HT-29 (cell line): ENCODE results near the gene ABAT. TPM values are rescaled to one million over a fixed set of nuclear protein-coding genes. Genes with fewer than 3 reads are reported as not detected.

Experiments used
- DNase-seq: peaks from one replicate; pipeline ENCODE4 v3.0.0-alpha.2; 2015; ENCODE audit warnings: low spot score
- total RNA-seq: library from RNA; depleted of rRNA; stranded (reverse); fragments of >200 nt; shearing (Covaris generic); gene quantifications from 2 replicates; pipeline ENCODE4 v1.2.3, GENCODE V29; 2014

ABAT gene
- total RNA-seq, 1 experiment from 2014 or later, result 0.36 TPM

GRCh38 chr16:8649829-8650554, 24.4 kb upstream of the ABAT start:
- DNase-seq, result no peak

GRCh38 chr16:8651958-8652357, 22.5 kb upstream of the ABAT start:
- DNase-seq, result peak; percentile 19

DNA sequence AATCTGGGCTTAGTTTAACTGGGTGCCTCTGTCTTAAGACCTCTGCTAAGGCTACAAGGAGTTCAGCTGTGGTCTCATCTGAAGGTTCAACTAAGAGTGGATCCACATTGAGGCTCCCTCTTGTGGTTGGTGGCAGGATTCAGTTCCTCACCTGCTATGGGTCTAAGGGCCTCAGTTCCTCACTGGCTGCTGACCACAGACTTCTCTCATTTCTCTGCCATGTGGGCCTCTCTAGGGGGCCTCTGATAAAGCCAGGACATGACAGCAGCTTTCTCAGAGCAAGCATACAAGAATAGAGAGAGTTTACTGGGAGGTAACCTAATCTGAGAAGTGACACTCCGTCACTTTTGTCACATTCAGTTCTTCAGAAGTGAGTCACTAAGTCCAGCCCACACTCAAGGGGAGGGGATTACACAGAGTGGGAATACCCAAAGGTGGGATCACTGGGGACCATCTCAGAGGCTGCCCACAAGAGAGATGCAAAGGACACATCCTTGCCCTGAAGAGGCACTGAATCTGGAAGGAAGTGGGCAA, 19.2 kb upstream of the ABAT start:
- peak; percentile 42 for DNase-seq

- no peak for DNase-seq
Measured at GRCh38 chr16:8656376-8656775, 18.0 kb upstream of the ABAT start.

DNA sequence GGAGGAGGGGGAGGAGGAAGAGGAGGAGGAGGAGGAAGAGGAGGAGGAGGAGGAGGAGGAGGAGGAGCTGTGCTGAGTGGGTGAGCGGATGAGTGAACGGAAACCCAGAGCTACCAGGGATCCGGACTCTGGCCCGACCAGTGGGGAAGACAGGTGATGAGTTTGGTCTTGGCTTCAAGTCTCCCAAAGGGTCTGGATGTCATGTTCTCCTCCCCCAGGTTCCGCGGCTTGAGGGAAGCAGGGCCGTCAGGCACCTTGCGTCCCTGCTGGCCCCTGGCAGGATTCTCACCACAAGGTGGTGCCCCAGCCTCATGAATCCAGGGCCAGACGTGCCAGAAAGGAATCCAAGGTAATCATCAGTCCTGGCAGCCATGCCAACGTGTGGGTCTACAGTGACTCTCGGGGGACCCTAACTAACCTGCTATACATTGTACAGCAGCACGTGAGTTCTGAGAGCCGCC, 13.5 kb upstream of the ABAT start:
- DNase-seq, result peak; percentile 73

GRCh38 chr16:8661703-8662102, 12.7 kb upstream of the ABAT start:
- no peak for DNase-seq

GRCh38 chr16:8663192-8664089, 11.0 kb upstream of the ABAT start:
- no peak for DNase-seq

- DNase-seq, result no peak
Measured at GRCh38 chr16:8665529-8665928, 8.9 kb upstream of the ABAT start.

GRCh38 chr16:8667492-8667891, 6.9 kb upstream of the ABAT start:
- no peak for DNase-seq

DNA sequence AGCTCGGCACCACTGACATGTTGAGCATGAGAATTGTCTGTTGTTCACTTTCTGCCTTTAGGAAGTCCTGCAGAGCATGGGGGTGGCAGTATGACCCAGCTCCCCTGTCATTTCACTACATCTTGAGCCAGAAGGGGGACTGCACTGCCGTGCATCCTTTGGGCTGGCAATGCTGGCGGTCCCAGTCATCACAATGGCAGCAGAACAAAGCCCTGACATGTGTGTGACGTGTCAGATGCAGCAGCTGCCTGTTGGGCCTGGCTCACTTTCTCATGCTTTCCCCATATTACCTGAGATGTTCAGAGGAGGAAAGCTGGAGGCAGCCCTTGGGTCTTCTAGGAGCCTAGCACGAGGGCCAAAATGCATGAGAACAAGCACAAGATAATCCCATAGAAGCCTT, 6.3 kb upstream of the ABAT start:
- DNase-seq, result no peak

DNA sequence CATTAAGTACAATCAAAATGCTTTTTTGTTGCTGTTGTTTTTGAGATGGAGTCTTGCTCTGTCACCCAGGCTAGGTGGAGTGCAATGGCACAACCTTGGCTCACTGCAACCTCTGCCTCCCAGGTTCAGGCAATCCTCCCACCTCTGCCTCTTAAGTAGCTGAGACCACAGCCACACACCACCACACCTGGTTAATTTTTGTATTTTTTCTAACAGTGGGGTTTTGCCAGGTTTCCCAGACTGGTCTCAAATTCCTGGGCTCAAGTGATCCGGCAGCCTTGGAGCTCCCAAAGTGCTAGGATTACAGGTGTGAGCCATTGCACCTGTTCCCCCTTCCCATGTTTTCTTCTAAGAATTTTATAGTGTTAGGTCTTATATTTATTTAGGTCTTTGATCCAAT, 4.9 kb upstream of the ABAT start:
- no peak for DNase-seq

- no peak for DNase-seq
Measured at GRCh38 chr16:8670014-8670560, 4.3 kb upstream of the ABAT start.

DNA sequence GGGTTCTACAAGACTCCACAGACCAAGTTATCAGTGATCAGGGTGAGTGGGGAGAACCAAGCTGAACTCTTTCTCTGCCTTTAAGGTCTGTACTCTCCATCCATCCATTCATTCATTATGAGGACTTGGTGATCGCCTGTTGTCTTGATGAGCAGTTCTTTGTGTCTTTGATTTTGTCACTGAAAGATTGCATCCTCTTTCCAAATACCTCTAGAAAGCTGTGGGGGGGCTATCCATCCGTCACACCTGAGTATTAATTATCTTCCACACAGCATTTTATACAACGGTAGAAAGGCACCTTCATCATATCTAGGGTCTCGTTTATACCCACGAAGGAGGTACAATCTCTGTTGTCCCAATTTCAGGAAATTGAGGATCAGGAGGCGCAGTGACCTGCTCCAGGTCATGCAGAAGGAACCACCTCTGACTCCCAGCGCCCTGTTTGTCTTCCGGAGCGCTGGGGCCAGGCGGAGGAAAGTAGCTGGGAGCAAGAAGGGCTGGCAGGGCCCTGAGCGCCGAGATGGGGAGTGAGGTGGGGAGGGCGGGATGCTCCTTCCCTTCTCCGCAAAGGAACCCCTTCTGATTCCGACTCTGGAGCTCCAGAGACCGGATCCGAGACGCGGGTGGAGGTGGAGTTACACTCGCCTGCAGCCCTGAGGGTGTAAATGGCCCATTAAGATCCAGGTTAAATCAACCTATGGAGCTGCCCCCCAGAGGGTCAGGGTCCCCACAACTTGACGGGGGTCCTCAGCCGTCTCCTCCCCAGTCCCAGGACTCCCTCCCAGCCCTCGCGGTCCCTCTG, 605 bp upstream of the ABAT start:
- DNase-seq, result peak; percentile 16

DNA sequence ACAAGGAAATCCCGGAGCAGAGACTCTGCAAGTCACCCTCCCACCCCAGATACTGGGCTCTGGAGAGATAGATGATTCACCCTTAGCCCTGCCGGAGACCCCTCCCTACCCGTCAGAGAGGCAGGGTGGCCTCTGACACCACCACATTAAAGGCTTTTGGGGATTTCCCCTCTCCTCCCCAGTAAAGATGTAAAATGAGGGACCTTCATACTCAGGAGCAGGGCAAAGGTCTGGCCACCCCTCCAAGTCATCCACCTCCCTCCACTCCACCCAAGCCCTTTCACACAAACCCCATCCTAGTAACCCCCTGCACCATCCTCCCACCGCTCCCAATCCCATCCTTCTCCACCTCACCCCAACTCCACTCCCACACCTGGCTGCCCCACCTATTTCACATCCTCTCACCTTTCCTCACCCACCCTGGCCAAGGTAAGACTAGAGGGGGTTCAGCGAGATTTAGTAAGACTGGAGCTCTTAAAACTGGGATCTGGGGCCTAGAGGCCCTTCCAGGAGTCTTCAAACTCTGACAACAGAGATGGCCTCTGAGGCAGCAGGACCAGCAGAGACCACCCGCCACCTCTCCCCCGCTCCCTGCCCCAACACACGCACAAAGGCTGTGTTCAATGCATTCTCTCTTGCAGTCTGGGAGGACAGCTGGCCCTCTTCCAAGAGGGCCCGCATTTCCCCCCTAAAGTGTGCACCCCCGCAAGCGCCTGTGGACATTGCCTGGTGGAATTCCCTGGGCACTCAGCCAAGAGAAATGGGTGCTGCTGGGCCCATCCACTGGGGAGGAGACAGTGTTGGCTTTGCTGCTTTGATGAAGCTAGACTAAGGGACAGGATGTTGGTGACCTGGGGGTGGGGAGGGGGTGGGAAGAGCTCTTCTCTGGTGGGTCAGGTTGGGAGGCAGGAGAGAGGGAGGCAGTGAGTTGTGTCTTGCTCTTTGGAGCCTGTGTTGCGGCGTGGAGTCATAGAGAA, 1.1 kb downstream of the ABAT start:
- DNase-seq, result no peak

GRCh38 chr16:8676160-8676547, 1.7 kb downstream of the ABAT start:
- DNase-seq, result no peak

DNA sequence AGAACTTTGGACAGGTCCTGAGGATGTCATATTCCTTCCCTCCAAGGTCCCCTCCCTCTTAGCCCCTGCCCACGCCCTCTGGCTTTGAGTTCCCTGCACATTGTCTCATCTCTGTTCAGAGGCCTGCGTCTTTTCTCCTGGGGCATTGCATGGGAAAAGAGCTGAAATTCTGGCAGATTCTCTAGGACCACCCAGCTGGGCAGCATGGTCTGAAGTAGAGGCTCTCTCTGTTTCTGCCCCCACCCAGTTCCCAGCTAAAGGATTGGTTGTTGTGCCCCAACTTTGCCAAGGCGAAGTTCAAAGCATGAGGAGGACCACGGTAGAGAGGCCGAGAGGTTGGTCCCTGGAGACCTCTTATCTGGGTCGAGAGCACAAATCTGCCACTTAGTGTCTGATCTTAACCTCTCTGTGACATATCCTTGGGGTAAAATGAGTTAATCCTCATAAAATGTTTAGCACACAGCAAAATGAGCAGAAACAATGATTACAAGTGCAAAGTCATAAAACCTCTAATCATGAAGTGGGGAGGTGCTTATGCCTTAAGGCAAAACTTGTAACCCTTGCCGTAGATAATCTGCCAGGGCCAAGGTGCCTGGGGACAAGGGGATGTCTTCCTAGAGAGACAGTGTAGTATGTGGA, 2.4 kb downstream of the ABAT start:
- no peak for DNase-seq

DNA sequence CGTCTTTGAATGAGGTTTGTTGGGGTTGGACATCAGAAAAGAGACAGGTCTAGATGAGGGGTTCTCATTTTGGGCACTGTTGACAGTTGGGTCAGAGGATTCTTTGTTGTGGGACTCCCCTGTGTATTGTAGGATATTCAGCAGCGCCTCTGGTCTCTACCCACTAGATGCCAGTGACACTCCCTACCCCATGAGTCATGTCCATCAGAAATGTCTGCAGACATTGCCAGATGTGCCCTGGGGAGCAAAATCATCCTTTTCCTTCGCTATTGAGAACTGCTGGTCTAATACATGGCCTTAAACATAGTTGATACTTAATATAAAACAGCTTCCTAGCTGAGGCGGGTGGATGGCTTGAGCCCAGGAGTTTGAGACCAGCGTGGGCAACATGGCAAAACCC, 3.1 kb downstream of the ABAT start:
- no peak for DNase-seq

- DNase-seq, result no peak
Measured at GRCh38 chr16:8678068-8678927, 3.9 kb downstream of the ABAT start.

DNA sequence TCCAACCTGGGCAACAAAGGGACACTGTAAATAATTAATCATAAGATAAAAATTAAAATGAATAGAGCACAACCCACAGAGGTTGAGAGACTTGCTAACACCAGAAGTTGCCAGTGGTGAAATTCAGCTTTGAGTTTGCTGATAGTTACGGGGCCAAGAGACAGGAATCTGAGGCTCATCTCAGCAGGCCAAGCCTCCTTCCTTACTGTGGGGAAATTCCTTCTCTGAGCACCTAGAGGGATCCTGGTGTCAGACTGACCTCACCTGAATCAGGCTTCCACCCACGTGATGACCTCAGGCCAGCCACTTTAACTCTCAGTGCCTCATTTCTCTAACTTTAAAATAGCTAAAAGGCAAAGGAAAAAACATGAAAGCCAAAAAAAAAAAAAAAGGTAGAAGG, 4.7 kb downstream of the ABAT start:
- DNase-seq, result no peak
